HG02610 (cell line): ENCODE data around the gene FGFRL1.
"Not testable (repeated sequence)": the region's sequence is repeated elsewhere in the genome, so short reads cannot be mapped to it uniquely, and the experiment has no call there.

ENCODE experiments used
- ATAC-seq: cut with Tn5 transposase; IDR thresholded peaks from one replicate; pipeline ENCODE4 v1.9.1; 2021; ENCODE audit warnings: mild to moderate bottlenecking, moderate library complexity; ENCODE audit not compliant: unreplicated experiment

The FGFRL1 gene

GRCh38 chr4:991451-992296, 19.8 kb upstream of the FGFRL1 start:
- no peak for ATAC-seq

- no peak for ATAC-seq
Measured at GRCh38 chr4:992297-993110, 18.9 kb upstream of the FGFRL1 start.

- ATAC-seq, result no peak
Measured at GRCh38 chr4:993111-994029, 18.1 kb upstream of the FGFRL1 start, which contains the start of gene SLC26A1. SLC26A1 (minus strand) TSS chr4:993404; CDS start chr4:991703, 1,701 bp downstream.

- ATAC-seq, result no peak
Measured at GRCh38 chr4:995311-996026, 16.0 kb upstream of the FGFRL1 start.

- no peak for ATAC-seq
Measured at GRCh38 chr4:996030-996996, 15.1 kb upstream of the FGFRL1 start.

GRCh38 chr4:996997-997374, 14.4 kb upstream of the FGFRL1 start:
- no peak for ATAC-seq

GRCh38 chr4:997375-998071, 13.9 kb upstream of the FGFRL1 start:
- no peak for ATAC-seq

GRCh38 chr4:998096-998691, 13.2 kb upstream of the FGFRL1 start:
- ATAC-seq, result no peak

GRCh38 chr4:999240-999863, 12.1 kb upstream of the FGFRL1 start:
- ATAC-seq, result not testable (repeated sequence)

- ATAC-seq, result no peak
Measured at GRCh38 chr4:999882-1000425, 11.5 kb upstream of the FGFRL1 start.

- no peak for ATAC-seq
Measured at GRCh38 chr4:1000686-1001260, 10.7 kb upstream of the FGFRL1 start.

- no peak for ATAC-seq
Measured at GRCh38 chr4:1001561-1002130, 9.8 kb upstream of the FGFRL1 start.

GRCh38 chr4:1002131-1002630, 9.2 kb upstream of the FGFRL1 start:
- ATAC-seq, result no peak

- ATAC-seq, result no peak
Measured at GRCh38 chr4:1002631-1003251, 8.7 kb upstream of the FGFRL1 start.

- no peak for ATAC-seq
Measured at GRCh38 chr4:1003271-1004070, 8.0 kb upstream of the FGFRL1 start.
